GM10248 (cell line): ENCODE data around the gene SHC2.

ENCODE experiments used
- CTCF ChIA-PET: fragments of 300-600 bp; sonication (Branson Sonifier 250); formaldehyde crosslinking; extraction: SDS; loops from one replicate; lab custom pipeline; 2021; ENCODE audit warnings: antibody characterized with exemption; lab: Yijun Ruan, JAX
- POLR2A ChIA-PET: fragments of 350-650 bp; sonication (Branson Sonifier 250); formaldehyde crosslinking; extraction: SDS; loops from one replicate; lab custom pipeline; 2020; ENCODE audit warnings: antibody characterized with exemption; lab: Yijun Ruan, JAX
- DNase-seq: peaks from one replicate; pipeline ENCODE4 v3.0.0; 2012; ENCODE audit errors: extremely low spot score
- CTCF ChIP-seq: IDR thresholded peaks from 2 replicates; pipeline ENCODE4 v1.5.1; 2012; ENCODE audit warnings: mild to moderate bottlenecking, low read depth; ENCODE audit errors: extremely low read depth, missing control alignments, control extremely low read depth

The SHC2 gene

GRCh38 chr19:478236-478903 is 17.5 kb upstream of the SHC2 start:
- no peak for TF ChIP-seq CTCF
- ChIA-PET CTCF (no interaction called here), POLR2A (no interaction called here)
- no peak for DNase-seq

GRCh38 chr19:475360-475759 is 14.5 kb upstream of the SHC2 start:
- no peak for DNase-seq
- POLR2A ChIA-PET = no interaction called here
- CTCF ChIA-PET = no interaction called here
- TF ChIP-seq CTCF = no peak

GRCh38 chr19:474126-475078 is 13.6 kb upstream of the SHC2 start:
- POLR2A ChIA-PET = no interaction called here
- CTCF ChIA-PET = no interaction called here
- TF ChIP-seq CTCF = no peak
- no peak for DNase-seq

- no peak for TF ChIP-seq CTCF
- CTCF ChIA-PET = no interaction called here
- POLR2A ChIA-PET = no interaction called here
- no peak for DNase-seq
Measured at GRCh38 chr19:472005-472858, 11.4 kb upstream of the SHC2 start.

GRCh38 chr19:470701-471100 is 9.9 kb upstream of the SHC2 start:
- TF ChIP-seq CTCF = no peak
- CTCF ChIA-PET = no interaction called here
- POLR2A ChIA-PET = no interaction called here
- no peak for DNase-seq

- DNase-seq = no peak
- CTCF ChIA-PET = no interaction called here
- POLR2A ChIA-PET = no interaction called here
- no peak for TF ChIP-seq CTCF
Measured at GRCh38 chr19:469833-470232, 9.0 kb upstream of the SHC2 start.
